ENCODE results near the gene ZNF568. TPM values are rescaled to one million over a fixed set of nuclear protein-coding genes. Genes with fewer than 3 reads are reported as not detected.

The ZNF568 gene
- total RNA-seq, 2 experiments from 2014 or later = 8.1 to 9.5 TPM

DNA sequence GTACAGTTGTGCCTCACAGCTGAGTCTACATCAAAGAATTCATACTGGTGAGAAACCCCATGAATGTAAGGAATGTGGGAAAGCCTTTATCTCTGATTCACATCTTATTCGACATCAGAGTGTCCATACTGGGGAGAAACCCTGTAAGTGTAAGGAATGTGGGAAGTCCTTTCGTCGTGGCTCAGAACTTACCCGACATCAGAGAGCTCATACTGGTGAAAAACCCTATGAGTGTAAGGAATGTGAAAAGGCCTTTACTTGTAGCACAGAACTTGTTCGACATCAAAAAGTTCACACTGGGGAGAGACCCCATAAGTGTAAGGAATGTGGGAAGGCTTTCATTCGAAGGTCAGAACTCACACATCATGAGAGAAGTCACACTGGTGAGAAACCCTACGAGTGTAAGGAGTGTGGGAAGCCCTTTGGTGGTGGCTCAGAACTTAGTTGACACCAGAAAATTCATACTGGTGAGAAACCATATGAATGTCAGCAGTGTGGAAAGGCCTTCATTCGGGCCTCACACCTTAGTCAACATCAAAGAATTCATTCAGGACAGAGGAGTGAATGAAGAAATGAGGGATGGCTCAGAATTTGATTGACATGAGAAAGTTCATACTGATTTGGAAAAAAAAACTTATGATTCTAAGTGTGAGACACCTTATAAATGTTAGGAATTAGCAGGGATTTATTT, 81.2 kb downstream of the ZNF568 start:
- ATAC-seq = no peak
- no peak overlapping the region for H3K4me3 Mint-ChIP-seq
- ChIA-PET CTCF (no interaction called here), POLR2A (no interaction called here)
- no peaks in the 10 kb centered on the region for H3K4me1 Mint-ChIP-seq (ENCODE audit: low read depth)
- no peaks in the 10 kb centered on the region for H3K27me3 Mint-ChIP-seq
- TF ChIP-seq, protein P1, sequence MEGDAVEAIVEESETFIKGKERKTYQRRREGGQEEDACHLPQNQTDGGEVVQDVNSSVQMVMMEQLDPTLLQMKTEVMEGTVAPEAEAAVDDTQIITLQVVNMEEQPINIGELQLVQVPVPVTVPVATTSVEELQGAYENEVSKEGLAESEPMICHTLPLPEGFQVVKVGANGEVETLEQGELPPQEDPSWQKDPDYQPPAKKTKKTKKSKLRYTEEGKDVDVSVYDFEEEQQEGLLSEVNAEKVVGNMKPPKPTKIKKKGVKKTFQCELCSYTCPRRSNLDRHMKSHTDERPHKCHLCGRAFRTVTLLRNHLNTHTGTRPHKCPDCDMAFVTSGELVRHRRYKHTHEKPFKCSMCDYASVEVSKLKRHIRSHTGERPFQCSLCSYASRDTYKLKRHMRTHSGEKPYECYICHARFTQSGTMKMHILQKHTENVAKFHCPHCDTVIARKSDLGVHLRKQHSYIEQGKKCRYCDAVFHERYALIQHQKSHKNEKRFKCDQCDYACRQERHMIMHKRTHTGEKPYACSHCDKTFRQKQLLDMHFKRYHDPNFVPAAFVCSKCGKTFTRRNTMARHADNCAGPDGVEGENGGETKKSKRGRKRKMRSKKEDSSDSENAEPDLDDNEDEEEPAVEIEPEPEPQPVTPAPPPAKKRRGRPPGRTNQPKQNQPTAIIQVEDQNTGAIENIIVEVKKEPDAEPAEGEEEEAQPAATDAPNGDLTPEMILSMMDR (IDR thresholded peaks at IDR 0.05) = no peak
- no peak overlapping the region for H3K27ac Mint-ChIP-seq
- DNase-seq = no peak
- intact Hi-C loops (cut with micrococcal nuclease) = no loop called here
- H3K9me3 Mint-ChIP-seq = peaks cover 56% of the 10 kb centered on the region
- peaks cover 63% of the 10 kb centered on the region for H3K36me3 Mint-ChIP-seq (ENCODE audit: low read depth)

DNA sequence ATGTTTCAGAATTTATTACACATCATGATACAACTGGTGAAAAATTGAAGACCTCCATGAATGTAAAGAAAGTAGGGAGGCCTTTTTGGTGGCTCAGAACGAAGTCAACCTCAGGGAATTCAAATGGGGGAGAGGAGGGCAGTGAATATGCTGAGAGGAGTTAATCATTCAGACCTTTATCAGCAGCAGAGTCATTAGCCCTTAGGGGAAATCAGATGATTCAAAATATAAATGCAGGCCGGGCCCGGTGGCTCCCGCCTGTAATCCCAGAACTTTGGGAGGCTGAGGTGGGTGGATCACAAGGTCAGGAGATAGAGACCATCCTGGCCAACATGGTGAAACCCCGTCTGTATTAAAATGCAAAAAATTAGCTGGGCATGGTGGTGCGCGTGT, 81.7 kb downstream of the ZNF568 start:
- Mint-ChIP-seq H3K4me3 (no peak overlapping the region), H3K27ac (no peak overlapping the region), H3K36me3 (ENCODE audit: low read depth) (peaks cover 58% of the 10 kb centered on the region), H3K9me3 (peaks cover 52% of the 10 kb centered on the region), H3K4me1 (ENCODE audit: low read depth) (no peaks in the 10 kb centered on the region), H3K27me3 (no peaks in the 10 kb centered on the region)
- POLR2A ChIA-PET = no interaction called here
- TF ChIP-seq, protein P1 (IDR thresholded peaks at IDR 0.05) = no peak
- CTCF ChIA-PET = interaction anchor here (0.6 kb wide), 1 partner anchor 10 kb away, joined by 3 read pairs; no protein-coding TSS in a partner anchor
- no peak for ATAC-seq
- intact Hi-C loops (cut with micrococcal nuclease) = no loop called here
- DNase-seq = no peak

DNA sequence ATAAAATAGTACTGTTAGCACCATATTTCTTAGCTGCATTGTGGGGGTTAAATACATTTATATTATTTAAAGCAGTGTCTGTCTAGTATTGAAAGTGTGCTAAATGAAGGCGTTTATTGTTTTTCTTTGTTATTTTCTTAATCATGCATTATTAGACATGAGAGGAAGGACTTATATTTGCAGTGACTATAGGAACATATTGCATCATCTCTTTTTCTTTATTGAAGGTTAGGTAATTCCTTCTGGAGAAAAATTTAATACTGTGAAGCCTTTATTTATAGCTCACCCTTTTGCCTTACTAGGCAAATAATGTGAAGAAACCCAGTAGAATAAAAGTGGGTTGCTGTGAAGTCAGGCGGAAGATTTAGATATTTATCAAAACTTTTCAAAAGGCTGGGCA, 83.2 kb downstream of the ZNF568 start:
- H3K4me1 Mint-ChIP-seq (ENCODE audit: low read depth) = no peaks in the 10 kb centered on the region
- DNase-seq = no peak
- ChIA-PET POLR2A (no interaction called here), CTCF (no interaction called here)
- TF ChIP-seq, protein P1 (IDR thresholded peaks at IDR 0.05) = no peak
- no peaks in the 10 kb centered on the region for H3K27me3 Mint-ChIP-seq
- peaks cover 44% of the 10 kb centered on the region for H3K36me3 Mint-ChIP-seq (ENCODE audit: low read depth)
- no peak for ATAC-seq
- no peak overlapping the region for H3K4me3 Mint-ChIP-seq
- no peak overlapping the region for H3K27ac Mint-ChIP-seq
- peaks cover 45% of the 10 kb centered on the region for H3K9me3 Mint-ChIP-seq
- intact Hi-C loops (cut with micrococcal nuclease) = no loop called here

DNA sequence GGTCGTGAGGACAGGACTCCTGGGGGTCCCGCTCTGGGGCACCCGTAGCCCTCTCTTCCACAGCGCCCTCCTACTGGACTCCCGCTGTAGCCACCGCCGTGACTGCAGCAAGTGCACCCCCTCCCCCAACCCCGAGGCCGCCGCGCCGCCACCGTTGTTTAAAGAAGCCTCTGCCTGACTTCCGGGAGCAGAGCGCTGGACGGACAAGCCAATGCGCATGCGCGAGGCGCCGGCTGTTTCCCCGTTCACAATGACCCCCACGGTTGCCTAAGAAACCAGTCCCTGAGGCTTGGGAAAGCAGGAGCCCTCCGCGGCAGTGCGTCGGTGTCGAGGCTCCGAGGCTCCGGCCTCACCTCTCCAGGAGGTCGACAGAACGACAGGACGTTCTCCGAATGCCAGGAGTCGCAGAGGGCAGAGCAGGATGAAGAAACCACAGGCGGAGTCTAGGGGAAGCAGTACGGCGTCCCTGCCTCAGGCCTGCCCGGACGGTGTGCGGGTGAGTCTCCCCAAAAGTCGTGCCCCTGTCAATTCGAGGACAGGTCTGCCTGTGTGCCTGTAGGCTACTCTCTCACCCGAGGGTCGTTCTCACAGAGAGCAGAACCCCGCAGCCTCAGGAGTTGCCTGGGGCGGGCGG, 91.6 kb downstream of the ZNF568 start:
- POLR2A ChIA-PET = no interaction called here
- H3K4me3 Mint-ChIP-seq = peak overlapping the region; percentile 72
- ATAC-seq = peak; percentile 53
- no peaks in the 10 kb centered on the region for H3K27me3 Mint-ChIP-seq
- peaks cover 14% of the 10 kb centered on the region for H3K36me3 Mint-ChIP-seq (ENCODE audit: low read depth)
- H3K4me1 Mint-ChIP-seq (ENCODE audit: low read depth) = peaks cover 3% of the 10 kb centered on the region
- DNase-seq = peak; percentile 65
- intact Hi-C loops (cut with micrococcal nuclease) = no loop called here
- TF ChIP-seq, protein P1 (IDR thresholded peaks at IDR 0.05) = no peak
- CTCF ChIA-PET = no interaction called here
- peaks cover 23% of the 10 kb centered on the region for H3K9me3 Mint-ChIP-seq
- H3K27ac Mint-ChIP-seq = peak overlapping the region; percentile 66

DNA sequence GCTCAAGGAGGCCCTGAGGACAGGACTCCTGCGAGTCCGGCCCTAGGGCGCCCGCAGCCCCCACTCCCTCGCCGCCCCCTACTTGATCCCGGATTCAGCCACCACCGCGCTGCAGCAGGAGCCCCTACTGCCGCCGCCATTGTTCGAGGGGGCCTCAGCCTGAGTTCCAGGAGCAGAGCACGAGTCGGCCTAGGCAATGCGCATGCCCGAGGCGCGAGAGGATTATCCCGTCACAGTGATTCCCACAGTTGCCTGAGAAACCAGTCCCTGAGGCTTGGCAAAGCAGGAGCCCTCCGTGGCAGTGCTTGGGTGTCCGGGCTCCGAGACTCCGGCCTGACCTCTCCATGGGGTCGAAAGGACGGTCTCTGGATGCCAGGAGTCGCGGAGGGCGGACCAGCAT, 93.7 kb downstream of the ZNF568 start:
- Mint-ChIP-seq H3K4me1 (ENCODE audit: low read depth) (peaks cover 3% of the 10 kb centered on the region), H3K36me3 (ENCODE audit: low read depth) (peaks cover 20% of the 10 kb centered on the region), H3K27ac (no peak overlapping the region), H3K4me3 (no peak overlapping the region), H3K9me3 (peaks cover 21% of the 10 kb centered on the region), H3K27me3 (no peaks in the 10 kb centered on the region)
- POLR2A ChIA-PET = no interaction called here
- TF ChIP-seq, protein P1 (IDR thresholded peaks at IDR 0.05) = no peak
- ATAC-seq (no peak), DNase-seq (no peak)
- CTCF ChIA-PET = no interaction called here
- intact Hi-C loops (cut with micrococcal nuclease) = no loop called here

Measured in activated CD8-positive, alpha-beta T cell treated with anti-CD3 and anti-CD28 coated beads for 36 hours (primary cell).